K562 (cell line): ENCODE results near the gene CACYBP. TPM values are rescaled to one million over a fixed set of nuclear protein-coding genes. Genes with fewer than 3 reads are reported as not detected.

Experiments
- CXXC5 ChIP-seq: fragments of 250-450 bp; sonication (Bioruptor Pico); IDR thresholded peaks from 2 replicates; pipeline ENCODE4 v1.8.0; 2022; ENCODE audit warnings: inconsistent platforms, mild to moderate bottlenecking, moderate library complexity
- E2F4 ChIP-seq: sonication (generic); formaldehyde crosslinking; IDR thresholded peaks from 2 replicates; pipeline ENCODE4 v1.8.0; 2022; ENCODE audit warnings: mild to moderate bottlenecking, low read depth, missing genetic modification reagents
- E2F6 ChIP-seq, 2 experiments: IDR thresholded peaks; 2 replicates each; pipeline ENCODE4 v1.6.1; 2011; ENCODE audit warnings: borderline replicate concordance in 1 of 2, control low read depth in 1 of 2, low read depth in 1 of 2, low read length in 1 of 2, mild to moderate bottlenecking in 1 of 2, mixed read lengths in 1 of 2, moderate library complexity in 1 of 2; ENCODE audit not compliant: insufficient read depth in 1 of 2, insufficient read length in 1 of 2, poor library complexity in 1 of 2, severe bottlenecking in 1 of 2; ENCODE audit errors: extremely low read depth in 1 of 2
- ELF4 ChIP-seq: fragments of 450-650 bp; formaldehyde crosslinking; IDR thresholded peaks from 2 replicates; pipeline ENCODE4 v1.4.0; 2022; ENCODE audit warnings: missing genetic modification characterization
- ERF ChIP-seq: fragments of 450-650 bp; formaldehyde crosslinking; IDR thresholded peaks from 2 replicates; pipeline ENCODE4 v1.4.0; 2020; ENCODE audit warnings: mild to moderate bottlenecking, mixed read lengths
- FOXM1 ChIP-seq, 2 experiments: fragments of 450-650 bp in 1 of 2; sonication (generic) in 1 of 2; formaldehyde crosslinking in 1 of 2; IDR thresholded peaks; 2 replicates each; pipeline versions ENCODE4 v1.6.1 to v1.9.0; 2017 to 2022; ENCODE audit warnings: low read depth in 2 of 2, mild to moderate bottlenecking in 2 of 2, missing genetic modification reagents in 1 of 2, moderate library complexity in 1 of 2
- HCFC1 ChIP-seq: IDR thresholded peaks from 2 replicates; pipeline ENCODE4 v1.6.1; 2012; ENCODE audit warnings: low read depth, low read length, improper control_type of control experiment
- HMG20B ChIP-seq: fragments of 250-450 bp; sonication (Bioruptor Pico); IDR thresholded peaks from 2 replicates; pipeline ENCODE4 v1.5.0; 2021; ENCODE audit warnings: mild to moderate bottlenecking
- HOXB6 ChIP-seq: fragments of 250-450 bp; sonication (Bioruptor Pico); IDR thresholded peaks from 2 replicates; pipeline ENCODE4 v1.5.1; 2022; ENCODE audit warnings: mild to moderate bottlenecking, borderline replicate concordance
- ID3 ChIP-seq, 2 experiments: fragments of 250-450 bp in 1 of 2; fragments of 450-650 bp in 1 of 2; sonication (Bioruptor Pico) in 1 of 2; IDR thresholded peaks; 2 replicates each; pipeline versions ENCODE4 v1.6.1 to v1.8.0; 2016 to 2021; ENCODE audit warnings: mild to moderate bottlenecking in 2 of 2, moderate library complexity in 2 of 2, missing compliant biosample characterization in 1 of 2, missing genetic modification characterization in 1 of 2
- NR2F6 ChIP-seq: fragments of 450-650 bp; formaldehyde crosslinking; IDR thresholded peaks from 2 replicates; pipeline ENCODE4 v1.4.0; 2020; ENCODE audit warnings: mild to moderate bottlenecking
- RB1 ChIP-seq: fragments of 450-650 bp; IDR thresholded peaks from 2 replicates; pipeline ENCODE4 v1.6.1; 2017; ENCODE audit warnings: low read depth, mild to moderate bottlenecking
- RNF2 ChIP-seq: sonication (generic); IDR thresholded peaks from 2 replicates; pipeline ENCODE4 v1.6.1; 2016
- SRSF3 ChIP-seq: fragments of 200-400 bp; formaldehyde crosslinking; IDR thresholded peaks from 2 replicates; pipeline ENCODE4 v1.6.1; 2016; ENCODE audit warnings: mild to moderate bottlenecking, low read length, moderate library complexity; ENCODE audit not compliant: insufficient read depth
- ZNF592 ChIP-seq: fragments of 450-650 bp; IDR thresholded peaks from 2 replicates; pipeline ENCODE4 v1.6.1; 2017; ENCODE audit warnings: antibody characterized with exemption, mild to moderate bottlenecking
- ZSCAN32 ChIP-seq: fragments of 450-650 bp; formaldehyde crosslinking; IDR thresholded peaks from 2 replicates; pipeline ENCODE4 v1.4.0; 2020; ENCODE audit warnings: mild to moderate bottlenecking, moderate library complexity
- polyA plus RNA-seq, 8 experiments: library from polyadenylated mRNA; depleted of rRNA in 4 of 8; stranded (reverse) in 5 of 8; unstranded in 3 of 8; fragments of >200 nt; fragmentation: Nextera tagmentation in 2 of 8; fragmentation: Illumina TruSeq in 1 of 8; extraction: Ambion mirVana in 2 of 8; extraction: Trizol in 1 of 8; gene quantifications; 2 replicates each; pipeline versions ENCODE4 v1.2.1 to v1.2.3, GENCODE V29; 2011 to 2014; ENCODE audit warnings: inconsistent platforms in 1 of 8, missing spikeins in 1 of 8
- total RNA-seq, 7 experiments: library from RNA; depleted of rRNA in 6 of 7; stranded (reverse); fragments of >200 nt in 6 of 7; fragmentation: Illumina TruSeq in 2 of 7; extraction: Trizol in 2 of 7; gene quantifications; 2 replicates each; pipeline versions ENCODE4 v1.2.1 to v1.2.3, GENCODE V29; 2011 to 2021; ENCODE audit warnings: low replicate concordance in 1 of 7

Gene CACYBP
- total and polyA plus RNA-seq, 9 of the 15 experiments (the other 6 are each of a cell fraction or from before 2014, with no cell fraction given), result 147 to 1,576 (median 488) TPM

- no peak for TF ChIP-seq ZNF592
- TF ChIP-seq ERF, result 0 out of 2 replicates have a peak, but pooled peaks have one; percentile 48
- TF ChIP-seq E2F6 (IDR thresholded peaks at IDR 0.05; ENCODE audit: borderline replicate concordance in 1 of 2, extremely low read depth in 1 of 2, insufficient read depth in 1 of 2, insufficient read length in 1 of 2, low read depth in 1 of 2, low read length in 1 of 2, poor library complexity in 1 of 2, severe bottlenecking in 1 of 2), result peak; percentile 98 to 99
- TF ChIP-seq FOXM1 (IDR thresholded peaks at IDR 0.05; ENCODE audit: low read depth), result no peak
- 0 out of 2 replicates have a peak, but pooled peaks have one; percentile 10 for TF ChIP-seq FOXM1 (CRISPR knock-in tag; IDR thresholded peaks at IDR 0.05; ENCODE audit: low read depth)
- TF ChIP-seq RNF2, result peak; percentile 13; the same call in 1 of the 2 replicates
- peak; percentile 49; the same call in 1 of the 2 replicates for TF ChIP-seq HMG20B (CRISPR knock-in tag)
- TF ChIP-seq E2F4 (CRISPR knock-in tag), result 0 out of 2 replicates have a peak, but pooled peaks have one; percentile 10
- peak; percentile 7; the same call in 1 of the 2 replicates for TF ChIP-seq HCFC1
- TF ChIP-seq NR2F6 (CRISPR knock-in tag), result no peak
- TF ChIP-seq RB1, result peak; percentile 86
- TF ChIP-seq CXXC5 (CRISPR knock-in tag), result peak; percentile 98
- TF ChIP-seq HOXB6, result no peak
- TF ChIP-seq ZSCAN32 (CRISPR knock-in tag), result 0 out of 2 replicates have a peak, but pooled peaks have one; percentile 8
- 0 out of 2 replicates have a peak, but pooled peaks have one; percentile 66 for TF ChIP-seq SRSF3
- peak; percentile 9; the same call in 1 of the 2 replicates for TF ChIP-seq ELF4 (CRISPR knock-in tag)
- TF ChIP-seq ID3 (CRISPR knock-in tag; IDR thresholded peaks at IDR 0.05), result no peak
- TF ChIP-seq ID3 (tag; IDR thresholded peaks at IDR 0.05), result peak; percentile 53; the same call in 1 of the 2 replicates
Observed at GRCh38 chr1:174999936-175000696, at the start of gene CACYBP (continued).
